Brain microvascular endothelial cell (primary cell): ENCODE data around the gene C12orf43.

ENCODE experiments used
- DNase-seq: peaks from one replicate; pipeline ENCODE4 v3.0.0-alpha.2; 2020
- H3K27ac ChIP-seq: fragments of 250-450 bp; sonication (Bioruptor Pico); 2 replicates; pipeline ENCODE4 v1.5.1; 2020; ENCODE audit warnings: mild to moderate bottlenecking, moderate library complexity
- H3K27me3 ChIP-seq: fragments of 250-450 bp; sonication (Bioruptor Pico); replicated peaks from 2 replicates; pipeline ENCODE4 v1.5.1; 2020; ENCODE audit warnings: mild to moderate bottlenecking
- H3K36me3 ChIP-seq: fragments of 250-450 bp; sonication (Bioruptor Pico); replicated peaks from 2 replicates; pipeline ENCODE4 v1.5.1; 2020; ENCODE audit warnings: mild to moderate bottlenecking
- H3K4me3 ChIP-seq: 2 replicates; pipeline ENCODE4 v1.5.1; 2011; ENCODE audit warnings: low read depth, mild to moderate bottlenecking, control low read depth, low read length, moderate library complexity
- CTCF ChIP-seq: IDR thresholded peaks from 2 replicates; pipeline ENCODE4 v1.5.1; 2011; ENCODE audit warnings: low read depth, mild to moderate bottlenecking, moderate library complexity, low read length, control low read depth, inconsistent platforms; ENCODE audit errors: missing control alignments
- in situ Hi-C: cut with HindIII; loops from 2 replicates; pipeline ENCODE4 v1.10.0; 2017; ENCODE audit warnings: low sequenced_read_pairs, low pct_ligation_motif_present

Gene C12orf43

GRCh38 chr12:120999191-121000120, 16.8 kb downstream of the C12orf43 start:
- H3K36me3 ChIP-seq: peaks cover 15% of the 10 kb centered on the region
- no peaks in the 10 kb centered on the region for H3K27me3 ChIP-seq
- no peak for TF ChIP-seq CTCF
- DNase-seq: no peak
- H3K27ac ChIP-seq: no peak overlapping the region
- in situ Hi-C loops: no loop called here
- H3K4me3 ChIP-seq: no peak overlapping the region

GRCh38 chr12:120998435-120998834, 17.9 kb downstream of the C12orf43 start:
- TF ChIP-seq CTCF: no peak
- Histone ChIP-seq H3K27ac (no peak overlapping the region), H3K27me3 (no peaks in the 10 kb centered on the region)

GRCh38 chr12:120997448-120997847, 18.8 kb downstream of the C12orf43 start:
- in situ Hi-C loops: no loop called here
- H3K27me3 ChIP-seq: peaks cover 2% of the 10 kb centered on the region
- no peak for DNase-seq
- TF ChIP-seq CTCF: no peak
- no peak overlapping the region for H3K4me3 ChIP-seq
- H3K27ac ChIP-seq: no peak overlapping the region
- H3K36me3 ChIP-seq: no peaks in the 10 kb centered on the region

More at GRCh38 chr12:120998435-120998834, 17.9 kb downstream of the C12orf43 start:
- Histone ChIP-seq H3K4me3 (no peak overlapping the region), H3K36me3 (peaks cover 5% of the 10 kb centered on the region)
- no peak for DNase-seq
- in situ Hi-C loops: no loop called here

- DNase-seq: no peak
- no peaks in the 10 kb centered on the region for H3K36me3 ChIP-seq
- peaks cover 2% of the 10 kb centered on the region for H3K27me3 ChIP-seq
- H3K27ac ChIP-seq: no peak overlapping the region
- no peak for TF ChIP-seq CTCF
- no peak overlapping the region for H3K4me3 ChIP-seq
- in situ Hi-C loops: no loop called here
Measured at GRCh38 chr12:120996133-120996746, 20.0 kb downstream of the C12orf43 start.

GRCh38 chr12:120994589-120995337, 21.5 kb downstream of the C12orf43 start:
- no peak for TF ChIP-seq CTCF
- peaks cover 2% of the 10 kb centered on the region for H3K27me3 ChIP-seq
- no peaks in the 10 kb centered on the region for H3K36me3 ChIP-seq
- no peak overlapping the region for H3K4me3 ChIP-seq
- in situ Hi-C loops: no loop called here
- H3K27ac ChIP-seq: no peak overlapping the region
- no peak for DNase-seq
